H1 (cell line): Measurements from ENCODE around the gene SLC43A1. TPM values are rescaled to one million over a fixed set of nuclear protein-coding genes. Genes with fewer than 3 reads are reported as not detected.

ENCODE experiments used
- CTCF ChIA-PET: fragments of 300-600 bp; sonication (Branson Sonifier 250); formaldehyde crosslinking; loops from one replicate; lab custom pipeline; 2021; ENCODE audit not compliant: partially characterized antibody; lab: Charles Lee
- POLR2A ChIA-PET: fragments of 300-600 bp; sonication (Branson Sonifier 250); formaldehyde crosslinking; loops from one replicate; lab custom pipeline; 2021; ENCODE audit warnings: inconsistent platforms; ENCODE audit not compliant: partially characterized antibody; lab: Charles Lee
- DNase-seq, 2 experiments: peaks; one replicate each; pipeline versions ENCODE4 v3.0.0 to v3.0.0-alpha.2; 2010 to 2022; ENCODE audit warnings: low spot score in 2 of 2, low read depth in 1 of 2, mixed read lengths in 1 of 2
- FAIRE-seq: peaks from 2 replicates; lab custom pipeline; 2011; peaks lifted over from hg19 to GRCh38; lab: Jason Lieb, UNC
- H2AFZ ChIP-seq: 2 replicates; pipeline ENCODE4 v1.8.1; 2012; ENCODE audit warnings: low read length, inconsistent platforms
- H2AK5ac ChIP-seq: 2 replicates; pipeline ENCODE4 v1.6.1; 2013; ENCODE audit warnings: low read depth, low read length
- H2BK120ac ChIP-seq: replicated peaks from 2 replicates; pipeline ENCODE3; 2013; ENCODE audit warnings: low read depth, low read length, inconsistent platforms
- H2BK12ac ChIP-seq: 2 replicates; pipeline ENCODE4 v1.6.1; 2013; ENCODE audit warnings: low read depth, low read length
- H2BK15ac ChIP-seq: 2 replicates; pipeline ENCODE4 v1.6.1; 2013; ENCODE audit warnings: low read length
- H2BK20ac ChIP-seq: 2 replicates; pipeline ENCODE4 v1.6.1; 2013; ENCODE audit warnings: low read length
- H2BK5ac ChIP-seq: 2 replicates; pipeline ENCODE4 v1.6.1; 2013; ENCODE audit warnings: low read depth, low read length
- H3K14ac ChIP-seq: 2 replicates; pipeline ENCODE4 v1.6.1; 2013; ENCODE audit warnings: inconsistent platforms; ENCODE audit not compliant: insufficient read length
- H3K18ac ChIP-seq: 2 replicates; pipeline ENCODE4 v1.6.1; 2013; ENCODE audit warnings: low read length; ENCODE audit errors: extremely low read depth
- H3K23ac ChIP-seq: 2 replicates; pipeline ENCODE4 v1.6.1; 2013; ENCODE audit warnings: inconsistent platforms; ENCODE audit not compliant: insufficient read length
- H3K23me2 ChIP-seq: 2 replicates; pipeline ENCODE4 v1.6.1; 2013; ENCODE audit warnings: low read depth, low read length
- H3K27ac ChIP-seq: 2 replicates; pipeline ENCODE4 v1.6.1; 2011; ENCODE audit warnings: low read depth, low read length, inconsistent platforms
- H3K27me3 ChIP-seq, 4 experiments: replicated peaks in 1 of 4; 1 replicate in 1 of 4; 2 replicates in 3 of 4; pipeline versions ENCODE4 v1.6.1 to v1.8.1; 2011 to 2013; ENCODE audit warnings: low read length in 3 of 4, mild to moderate bottlenecking in 3 of 4, inconsistent platforms in 2 of 4, mixed read lengths in 2 of 4, moderate library complexity in 1 of 4; ENCODE audit not compliant: control insufficient read depth in 3 of 4, insufficient read depth in 3 of 4; ENCODE audit errors: extremely low read depth in 1 of 4
- H3K36me3 ChIP-seq, 4 experiments: 2 replicates each; pipeline versions ENCODE4 v1.6.1 to v1.8.1; 2011 to 2013; ENCODE audit warnings: mild to moderate bottlenecking in 4 of 4, low read length in 3 of 4, moderate library complexity in 2 of 4, control low read depth in 1 of 4, inconsistent platforms in 1 of 4; ENCODE audit not compliant: insufficient read depth in 4 of 4, control insufficient read depth in 2 of 4
- H3K4ac ChIP-seq: replicated peaks from 2 replicates; pipeline ENCODE3; 2013; ENCODE audit warnings: low read length, low read depth, mixed read lengths, inconsistent platforms; ENCODE audit not compliant: insufficient read length
- H3K4me1 ChIP-seq, 4 experiments: replicated peaks in 1 of 4; 1 replicate in 1 of 4; 2 replicates in 3 of 4; pipeline versions ENCODE4 v1.6.1 to v1.8.1; 2011 to 2013; ENCODE audit warnings: low read length in 3 of 4, inconsistent platforms in 2 of 4, mixed read lengths in 1 of 4; ENCODE audit not compliant: insufficient read depth in 4 of 4, control insufficient read depth in 3 of 4
- H3K4me2 ChIP-seq, 2 experiments: 2 replicates each; pipeline versions ENCODE4 v1.6.1 to v1.8.1; 2011 to 2013; ENCODE audit warnings: low read depth in 2 of 2, low read length in 2 of 2, control low read depth in 1 of 2, inconsistent platforms in 1 of 2, mild to moderate bottlenecking in 1 of 2; ENCODE audit not compliant: insufficient read depth in 1 of 2
- H3K4me3 ChIP-seq, 4 experiments: fragments of 200-600, 300-600 bp in 1 of 4; sonication (generic), shearing (Covaris generic), sonication (Bioruptor Twin) in 1 of 4; 2 replicates each; pipeline versions ENCODE4 v1.5.1 to v1.8.1; 2011 to 2016; ENCODE audit warnings: low read length in 4 of 4, low read depth in 3 of 4, control low read depth in 2 of 4, inconsistent platforms in 2 of 4, mild to moderate bottlenecking in 2 of 4, mixed read lengths in 1 of 4, moderate library complexity in 1 of 4; ENCODE audit not compliant: insufficient read depth in 2 of 4; ENCODE audit errors: extremely low read depth in 1 of 4
- H3K56ac ChIP-seq: replicated peaks from 2 replicates; pipeline ENCODE3; 2013; ENCODE audit warnings: low read depth, mild to moderate bottlenecking, mixed read lengths, low read length, inconsistent platforms; ENCODE audit not compliant: insufficient read length
- H3K79me1 ChIP-seq: 2 replicates; pipeline ENCODE4 v1.6.1; 2013; ENCODE audit warnings: low read depth, low read length, control low read depth
- H3K79me2 ChIP-seq, 2 experiments: 2 replicates each; pipeline versions ENCODE4 v1.6.1 to v1.8.1; 2012 to 2013; ENCODE audit warnings: low read length in 2 of 2, mild to moderate bottlenecking in 2 of 2, inconsistent platforms in 1 of 2; ENCODE audit not compliant: insufficient read depth in 2 of 2, control insufficient read depth in 1 of 2
- H3K9ac ChIP-seq, 4 experiments: replicated peaks in 1 of 4; 1 replicate in 1 of 4; 2 replicates in 3 of 4; pipeline versions ENCODE4 v1.6.1 to v1.8.1; 2011 to 2013; ENCODE audit warnings: low read depth in 3 of 4, low read length in 3 of 4, control low read depth in 2 of 4, mild to moderate bottlenecking in 2 of 4, moderate library complexity in 2 of 4, inconsistent platforms in 1 of 4; ENCODE audit errors: extremely low read depth in 1 of 4
- H3K9me3 ChIP-seq, 2 experiments: 2 replicates each; pipeline versions ENCODE4 v1.6.1 to v1.8.1; 2012 to 2013; ENCODE audit warnings: mild to moderate bottlenecking in 2 of 2, moderate library complexity in 2 of 2, control low read depth in 1 of 2, inconsistent platforms in 1 of 2, low read depth in 1 of 2, low read length in 1 of 2, mixed read lengths in 1 of 2; ENCODE audit not compliant: insufficient read depth in 2 of 2
- H4K20me1 ChIP-seq, 2 experiments: replicated peaks in 1 of 2; 2 replicates each; pipeline versions ENCODE3 to v1.8.1; 2011 to 2013; ENCODE audit warnings: inconsistent platforms in 2 of 2, low read length in 2 of 2, mild to moderate bottlenecking in 1 of 2; ENCODE audit not compliant: insufficient read depth in 2 of 2, control insufficient read depth in 1 of 2
- H4K5ac ChIP-seq: 2 replicates; pipeline ENCODE4 v1.6.1; 2013; ENCODE audit warnings: low read length, low read depth, mixed read lengths, inconsistent platforms; ENCODE audit not compliant: insufficient read length
- H4K8ac ChIP-seq: 2 replicates; pipeline ENCODE4 v1.8.0; 2013; ENCODE audit warnings: mild to moderate bottlenecking, moderate library complexity, low read length, inconsistent platforms; ENCODE audit not compliant: insufficient read depth; ENCODE audit errors: extremely low read depth
- H4K91ac ChIP-seq: replicated peaks from 2 replicates; pipeline ENCODE3; 2013; ENCODE audit warnings: low read length, mixed read lengths, inconsistent platforms; ENCODE audit not compliant: insufficient read length
- polyA plus RNA-seq, 7 experiments: library from polyadenylated mRNA; depleted of rRNA in 3 of 7; stranded (reverse) in 5 of 7; unstranded in 2 of 7; fragments of >200 nt in 5 of 7; fragments of 200-250 nt in 2 of 7; gene quantifications; 1 replicate in 5 of 7; 2 replicates in 1 of 7; 4 replicates in 1 of 7; pipeline versions ENCODE4 v1.2.1 to v1.2.3, GENCODE V29; 2011 to 2013; ENCODE audit warnings: missing spikeins in 2 of 7, mixed read lengths in 2 of 7
- total RNA-seq: library from RNA; stranded (reverse); fragmentation: NEBNext Ultra II Directional; extraction: Animal tissue kit (Norgen Biotek cat#: 25700); gene quantifications from 2 replicates; pipeline ENCODE4 v1.2.1, GENCODE V29; 2021

Gene SLC43A1
- total and polyA plus RNA-seq, 2 of the 8 experiments (the other 6 are each of a cell fraction or from before 2014, with no cell fraction given): 34.5 to 58.0 TPM

GRCh38 chr11:57502870-57503269 is 12.6 kb downstream of the SLC43A1 start:
- no peaks in the 10 kb centered on the region; a peak in 1 of 8 replicates for H3K36me3 ChIP-seq
- peaks cover 2% of the 10 kb centered on the region; the same call in 1 of the 2 replicates for H3K23me2 ChIP-seq
- no peak overlapping the region for H2AK5ac ChIP-seq
- H3K4ac ChIP-seq: no peak overlapping the region
- no peak overlapping the region for H3K18ac ChIP-seq
- DNase-seq: no peak
- H3K9me3 ChIP-seq: no peaks in the 10 kb centered on the region
- no peak overlapping the region for H2BK12ac ChIP-seq
- no peak overlapping the region for H2BK120ac ChIP-seq
- ChIA-PET CTCF (interaction anchor here (0.6 to 33.7 kb wide), 10 partner anchors 8 to 476 kb away, joined by 3 to 1146 read pairs (median 4); partner anchors contain the start of genes PRG3, SLC43A1, SMTNL1 and TIMM10), POLR2A (interaction anchor here (1.1 to 4.3 kb wide), 4 partner anchors 8 to 138 kb away, joined by 3 to 66 read pairs (median 4); partner anchors contain the start of gene SLC43A1)
- H4K91ac ChIP-seq: no peak overlapping the region
- H3K4me2 ChIP-seq: no peak overlapping the region
- no peak overlapping the region for H3K14ac ChIP-seq
- H3K9ac ChIP-seq: no peak overlapping the region
- peaks cover 2% of the 10 kb centered on the region; the same call in 1 of the 2 replicates for H3K79me1 ChIP-seq
- no peak overlapping the region for H4K8ac ChIP-seq
- no peak overlapping the region for H2BK5ac ChIP-seq
- no peak overlapping the region for H3K23ac ChIP-seq
- peaks cover 0 to 2% of the 10 kb centered on the region in 2 experiments for H4K20me1 ChIP-seq
- no peak overlapping the region for H3K4me3 ChIP-seq
- H4K5ac ChIP-seq: no peak overlapping the region
- peaks cover 0 to 9% of the 10 kb centered on the region in 2 experiments; a peak in 2 of 4 replicates for H3K79me2 ChIP-seq
- no peak overlapping the region for H2BK20ac ChIP-seq
- no peaks in the 10 kb centered on the region for H3K27me3 ChIP-seq
- no peak overlapping the region for H2BK15ac ChIP-seq
- H2AFZ ChIP-seq: no peak overlapping the region
- peaks cover 7 to 18% (median 14%) of the 10 kb centered on the region in 4 experiments for H3K4me1 ChIP-seq
- no peak overlapping the region for H3K56ac ChIP-seq
- FAIRE-seq: no peak
- no peak overlapping the region for H3K27ac ChIP-seq
